WERI-Rb-1 (cell line): ENCODE results near the gene NLRP1.

Experiments used
- DNase-seq: peaks from one replicate; pipeline ENCODE4 v3.0.0-alpha.2; 2020
- H3K27ac ChIP-seq: fragments of 250-450 bp; sonication (Bioruptor Pico); 2 replicates; pipeline ENCODE4 v1.5.1; 2020; ENCODE audit warnings: mild to moderate bottlenecking, moderate library complexity
- H3K27me3 ChIP-seq: fragments of 250-450 bp; sonication (Bioruptor Pico); 2 replicates; pipeline ENCODE4 v1.5.1; 2021; ENCODE audit warnings: mild to moderate bottlenecking, low read depth, moderate library complexity; ENCODE audit not compliant: insufficient read depth, severe bottlenecking
- H3K36me3 ChIP-seq: fragments of 250-450 bp; sonication (Bioruptor Pico); 2 replicates; pipeline ENCODE4 v1.5.1; 2020; ENCODE audit warnings: mild to moderate bottlenecking, moderate library complexity
- H3K4me3 ChIP-seq: 2 replicates; pipeline ENCODE4 v1.5.1; 2011; ENCODE audit warnings: low read depth, mild to moderate bottlenecking, control low read depth, low read length
- H3K9me3 ChIP-seq: fragments of 250-450 bp; sonication (Bioruptor Pico); 2 replicates; pipeline ENCODE4 v1.5.1; 2021; ENCODE audit warnings: mild to moderate bottlenecking, moderate library complexity; ENCODE audit not compliant: severe bottlenecking
- CTCF ChIP-seq: IDR thresholded peaks from 2 replicates; pipeline ENCODE4 v1.5.1; 2011; ENCODE audit warnings: low read depth, mild to moderate bottlenecking, control low read depth, inconsistent platforms, low read length

Gene NLRP1

GRCh38 chr17:5467416-5467815 is 116.9 kb downstream of the NLRP1 start:
- no peak for TF ChIP-seq CTCF
- DNase-seq, result no peak
- Histone ChIP-seq H3K4me3 (peak overlapping the region; percentile 97), H3K27me3 (no peaks in the 10 kb centered on the region), H3K36me3 (peaks cover 31% of the 10 kb centered on the region), H3K27ac (no peak overlapping the region), H3K9me3 (no peaks in the 10 kb centered on the region)

GRCh38 chr17:5466295-5466694 is 118.0 kb downstream of the NLRP1 start:
- H3K4me3 ChIP-seq, result no peak overlapping the region
- peaks cover 34% of the 10 kb centered on the region for H3K36me3 ChIP-seq
- H3K27ac ChIP-seq, result no peak overlapping the region
- H3K9me3 ChIP-seq, result no peaks in the 10 kb centered on the region
- no peak for DNase-seq
- H3K27me3 ChIP-seq, result no peaks in the 10 kb centered on the region
- no peak for TF ChIP-seq CTCF

GRCh38 chr17:5464717-5465507 is 119.4 kb downstream of the NLRP1 start:
- H3K4me3 ChIP-seq, result no peak overlapping the region
- no peaks in the 10 kb centered on the region for H3K9me3 ChIP-seq
- TF ChIP-seq CTCF, result no peak
- no peaks in the 10 kb centered on the region for H3K27me3 ChIP-seq
- DNase-seq, result no peak
- no peak overlapping the region for H3K27ac ChIP-seq
- H3K36me3 ChIP-seq, result peaks cover 45% of the 10 kb centered on the region
